ENCODE measurements around the gene TBC1D26. TPM values are rescaled to one million over a fixed set of nuclear protein-coding genes. Genes with fewer than 3 reads are reported as not detected.
"Not testable (repeated sequence)": the region's sequence is repeated elsewhere in the genome, so short reads cannot be mapped to it uniquely, and the experiment has no call there.

Gene TBC1D26
- under 1 TPM; 0.57 to 0.69 TPM for total RNA-seq

DNA sequence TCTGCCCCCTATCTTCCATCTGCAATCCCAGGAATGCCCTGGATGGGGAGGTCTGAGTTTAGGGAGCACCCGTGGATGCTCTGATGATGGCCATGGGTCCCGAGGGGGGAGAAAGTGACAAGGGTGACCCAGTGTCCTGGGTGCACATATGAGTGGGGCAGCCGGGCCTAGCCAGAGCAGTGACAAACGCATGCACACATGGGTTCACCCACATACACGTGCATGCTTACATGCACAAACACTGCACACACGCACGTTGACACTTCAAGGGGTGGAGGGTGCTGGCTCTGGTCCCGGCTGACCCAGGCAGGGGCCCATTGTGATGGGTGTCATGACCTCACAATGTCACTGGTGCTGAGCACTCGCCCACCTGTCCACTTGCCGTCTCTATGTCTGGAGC lies at the start of gene TBC1D26:
TSS of gene TBC1D26 (plus strand) at position 384 of the 400 bp plus-strand sequence. CDS start 3,066 bp downstream, outside the sequence.
- H3K4me3 Mint-ChIP-seq; CTCF ChIA-PET; H3K27ac Mint-ChIP-seq; H3K27me3 Mint-ChIP-seq (ENCODE audit: low read depth); H3K36me3 Mint-ChIP-seq (ENCODE audit: low read depth); H3K9me3 Mint-ChIP-seq; DNase-seq; intact Hi-C loops (cut with micrococcal nuclease); H3K4me1 Mint-ChIP-seq (ENCODE audit: low read depth): not testable (repeated sequence)

DNA sequence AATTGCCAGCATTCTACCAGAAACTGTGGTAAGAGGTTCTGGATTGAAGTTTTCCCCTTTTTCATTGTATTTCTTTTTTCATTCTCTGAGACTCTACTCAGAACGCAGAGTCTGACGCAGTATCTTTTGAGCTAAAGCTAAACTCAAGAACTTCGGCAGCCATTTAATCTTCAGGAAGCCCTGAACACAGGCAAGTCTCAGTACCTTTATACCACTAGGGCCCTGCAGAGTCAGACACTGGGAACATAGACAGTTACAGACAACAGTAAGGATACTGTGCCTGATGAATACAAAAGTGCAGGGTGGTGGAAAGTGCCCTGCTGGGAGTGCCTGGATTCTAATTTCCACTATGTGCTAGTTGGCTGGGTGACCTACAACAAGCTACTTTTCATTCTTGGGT lies 48.9 kb upstream of the TBC1D26 start:
- H3K27me3 Mint-ChIP-seq (ENCODE audit: low read depth); intact Hi-C loops (cut with micrococcal nuclease); DNase-seq; H3K27ac Mint-ChIP-seq; H3K9me3 Mint-ChIP-seq; CTCF ChIA-PET: not testable (repeated sequence)
- Mint-ChIP-seq H3K36me3 (ENCODE audit: low read depth) (peaks cover 14% of the 10 kb centered on the region), H3K4me3 (peak overlapping the region; percentile 95), H3K4me1 (ENCODE audit: low read depth) (peaks cover 20% of the 10 kb centered on the region)

DNA sequence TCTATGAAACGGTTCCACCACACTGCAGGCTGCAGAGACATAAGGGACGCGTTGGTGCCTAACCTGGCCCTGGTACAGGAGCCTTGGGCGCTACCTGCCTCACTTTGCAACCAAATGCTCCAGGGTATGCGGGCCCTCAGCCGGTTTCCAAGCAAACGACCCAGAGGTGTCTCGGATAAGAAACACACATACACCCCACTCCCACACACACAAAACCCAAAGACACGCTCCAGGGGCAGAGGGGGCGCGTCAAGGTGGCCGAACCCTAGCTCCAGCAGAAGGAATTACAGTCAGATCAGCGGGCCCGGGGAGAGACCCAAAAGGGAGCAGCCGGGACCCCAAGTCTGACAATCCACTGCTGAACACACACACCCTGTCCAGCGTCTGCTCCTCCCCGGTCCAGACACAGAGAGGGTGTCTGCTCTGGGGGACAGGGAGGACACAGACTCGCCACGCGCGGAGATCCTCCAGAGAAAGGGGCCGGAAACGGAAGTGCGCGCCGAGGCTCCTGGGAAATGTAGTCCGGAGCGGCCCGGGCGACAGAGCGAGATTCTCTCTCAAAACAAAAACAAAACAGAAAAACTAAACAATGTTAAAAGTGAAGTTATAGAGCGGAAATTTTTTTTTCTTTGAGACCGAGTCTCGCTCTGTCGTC lies 48.1 kb upstream of the TBC1D26 start, which contains the start of gene TRIM16:
TSS of gene TRIM16 (minus strand) at position 488 of the 655 bp plus-strand sequence. CDS start 32,702 bp downstream, outside the sequence.
- H3K4me3 Mint-ChIP-seq, result peak within 1 kb of the TSS; percentile 95
- intact Hi-C loops (cut with micrococcal nuclease), result loop anchor here (1.0 kb wide), 1 partner anchor 15 kb away; the partner anchor contains the start of gene ZNF286A
- H3K9me3 Mint-ChIP-seq; H3K27me3 Mint-ChIP-seq (ENCODE audit: low read depth); CTCF ChIA-PET: not testable (repeated sequence)
- H3K4me1 Mint-ChIP-seq (ENCODE audit: low read depth), result peaks cover 20% of the 10 kb centered on the region
- H3K36me3 Mint-ChIP-seq (ENCODE audit: low read depth), result peaks cover 14% of the 10 kb centered on the region
- peak within 1 kb of the TSS; percentile 79 for H3K27ac Mint-ChIP-seq
- peak; percentile 83 for DNase-seq

DNA sequence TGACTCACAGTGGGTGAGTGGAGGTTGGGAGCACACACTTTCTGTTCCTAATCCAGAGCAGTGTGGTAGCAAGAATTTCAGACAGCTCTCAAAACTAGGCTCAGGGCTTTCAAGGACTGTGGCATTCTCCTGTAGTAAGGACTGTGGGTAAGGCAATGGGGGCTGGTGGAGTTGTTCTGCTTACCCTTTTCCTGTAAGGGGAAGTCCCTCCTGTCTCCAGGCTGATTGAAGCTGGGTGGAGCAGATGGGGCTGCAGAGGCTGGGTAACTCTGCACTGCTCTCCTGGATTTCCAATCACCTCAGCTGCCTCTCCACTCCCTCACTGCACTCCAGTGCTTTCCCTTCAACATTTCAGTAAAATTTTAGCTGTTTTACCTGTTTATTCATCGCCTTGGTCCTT lies 44.6 kb upstream of the TBC1D26 start:
- peaks cover 15% of the 10 kb centered on the region for H3K4me1 Mint-ChIP-seq (ENCODE audit: low read depth)
- H3K27me3 Mint-ChIP-seq (ENCODE audit: low read depth); H3K4me3 Mint-ChIP-seq; H3K36me3 Mint-ChIP-seq (ENCODE audit: low read depth); intact Hi-C loops (cut with micrococcal nuclease); DNase-seq; CTCF ChIA-PET; H3K9me3 Mint-ChIP-seq; H3K27ac Mint-ChIP-seq: not testable (repeated sequence)

DNA sequence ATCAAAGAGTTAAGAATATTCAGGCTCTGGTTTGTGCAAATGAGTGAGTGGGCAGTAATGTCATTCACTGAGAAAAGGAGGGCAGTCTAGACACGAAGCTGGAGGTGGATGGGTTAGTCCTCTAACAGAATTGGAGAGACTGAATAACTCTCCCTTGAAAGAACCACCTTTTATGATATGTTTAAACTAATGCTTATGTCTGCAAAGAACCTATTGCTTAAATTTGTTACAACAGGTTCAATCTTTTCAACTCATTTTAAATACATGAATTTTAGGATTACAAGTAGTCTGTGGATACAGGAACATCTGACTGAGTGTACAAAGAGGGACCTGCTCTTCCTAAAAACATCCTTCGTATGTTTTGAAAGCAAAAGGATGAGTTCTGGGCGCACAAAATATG lies 33.1 kb upstream of the TBC1D26 start:
- CTCF ChIA-PET; H3K27me3 Mint-ChIP-seq (ENCODE audit: low read depth); H3K9me3 Mint-ChIP-seq; DNase-seq: not testable (repeated sequence)
- peaks cover 14% of the 10 kb centered on the region for H3K36me3 Mint-ChIP-seq (ENCODE audit: low read depth)
- H3K27ac Mint-ChIP-seq, result peak overlapping the region; percentile 87
- H3K4me3 Mint-ChIP-seq, result peak overlapping the region; percentile 89
- peaks cover 13% of the 10 kb centered on the region for H3K4me1 Mint-ChIP-seq (ENCODE audit: low read depth)
- intact Hi-C loops (cut with micrococcal nuclease), result loop anchor here (1.0 to 5.0 kb wide), 2 partner anchors 15 to 298 kb away; partner anchors contain the start of genes TRIM16, TTC19 and ZSWIM7

DNA sequence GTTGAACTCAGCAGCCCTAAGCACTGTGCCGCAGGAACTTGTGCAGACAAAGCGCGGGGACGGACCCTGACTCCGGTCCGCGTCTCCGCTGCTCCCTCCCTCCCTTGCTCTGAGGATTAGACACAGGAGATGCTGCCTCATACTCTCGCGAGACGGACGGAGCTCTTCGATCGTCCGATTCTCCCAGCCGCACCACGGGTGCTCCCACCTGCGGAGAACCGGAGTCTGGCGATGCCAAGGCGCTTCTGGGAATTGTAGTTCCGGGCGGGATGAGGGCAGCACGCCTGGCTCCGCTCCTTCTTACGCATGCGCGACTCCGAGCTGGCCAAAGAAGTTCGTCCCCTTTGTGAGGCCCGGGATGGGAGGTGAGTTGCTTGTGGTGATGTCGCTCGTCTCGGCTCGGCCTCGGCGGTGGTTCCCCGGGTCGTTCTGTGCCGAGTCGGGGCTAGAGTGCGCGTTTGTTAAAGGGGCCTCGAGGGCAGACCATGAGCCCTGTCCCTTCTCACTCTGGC lies 32.6 kb upstream of the TBC1D26 start, which contains the start of gene ZNF286A:
TSS of gene ZNF286A (plus strand) at position 340 of the 512 bp plus-strand sequence. CDS start 578 bp downstream, outside the sequence.
- Mint-ChIP-seq H3K27ac (peak within 1 kb of the TSS; percentile 87), H3K36me3 (ENCODE audit: low read depth) (peaks cover 16% of the 10 kb centered on the region), H3K4me3 (peak within 1 kb of the TSS; percentile 89), H3K4me1 (ENCODE audit: low read depth) (peaks cover 13% of the 10 kb centered on the region)
- H3K27me3 Mint-ChIP-seq (ENCODE audit: low read depth); H3K9me3 Mint-ChIP-seq; CTCF ChIA-PET: not testable (repeated sequence)
- DNase-seq, result peak; percentile 99
- intact Hi-C loops (cut with micrococcal nuclease), result loop anchor here (1.0 to 5.0 kb wide), 2 partner anchors 15 to 298 kb away; partner anchors contain the start of genes TRIM16, TTC19 and ZSWIM7

DNA sequence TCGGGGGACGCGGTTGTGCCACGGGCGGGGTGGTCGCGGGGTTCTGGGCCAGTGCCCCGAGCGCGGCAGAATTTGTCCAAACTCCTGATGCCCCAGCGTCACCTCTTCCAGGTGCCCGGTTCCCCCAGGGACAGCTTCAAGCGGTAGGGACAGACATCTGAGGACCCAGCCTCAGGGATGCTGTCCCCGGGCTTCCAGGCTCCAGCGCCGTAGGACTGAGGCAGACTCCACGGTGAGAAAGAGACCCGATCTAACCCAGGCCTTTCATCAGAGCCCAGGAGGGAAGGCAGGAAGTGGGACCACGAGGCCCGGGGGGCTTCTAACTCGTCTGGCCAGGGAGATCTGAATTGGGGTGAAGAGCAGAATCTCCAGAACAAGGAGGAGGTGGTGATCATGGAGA lies 32.1 kb upstream of the TBC1D26 start:
- Mint-ChIP-seq H3K4me3 (peak overlapping the region; percentile 89), H3K27ac (peak overlapping the region; percentile 87), H3K36me3 (ENCODE audit: low read depth) (peaks cover 19% of the 10 kb centered on the region), H3K4me1 (ENCODE audit: low read depth) (peaks cover 13% of the 10 kb centered on the region)
- CTCF ChIA-PET; H3K9me3 Mint-ChIP-seq; H3K27me3 Mint-ChIP-seq (ENCODE audit: low read depth); DNase-seq: not testable (repeated sequence)
- intact Hi-C loops (cut with micrococcal nuclease), result loop anchor here (1.0 to 5.0 kb wide), 2 partner anchors 16 to 297 kb away; partner anchors contain the start of genes TRIM16, TTC19 and ZSWIM7

DNA sequence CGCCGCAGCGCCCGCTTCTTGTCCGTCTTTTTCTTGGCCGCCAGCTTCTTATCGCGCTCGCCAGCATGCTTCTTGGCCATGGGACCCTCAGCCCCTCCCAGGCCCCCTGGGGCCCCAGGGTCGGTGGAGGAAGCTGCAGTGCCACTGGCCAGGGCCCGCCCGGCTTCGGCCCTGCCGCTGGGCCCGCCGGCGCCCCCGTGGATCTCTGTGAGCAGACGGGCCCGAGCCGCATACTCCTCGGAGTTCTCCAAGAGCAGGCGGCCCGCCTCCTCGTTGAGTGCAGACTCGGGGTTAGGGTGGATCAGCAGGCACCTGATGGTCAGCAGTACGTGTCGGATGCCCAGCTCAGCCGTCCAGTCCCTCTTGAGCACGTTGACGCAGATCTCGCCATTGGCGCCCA lies 27.8 kb upstream of the TBC1D26 start:
- CTCF ChIA-PET; H3K27ac Mint-ChIP-seq; intact Hi-C loops (cut with micrococcal nuclease); DNase-seq; H3K27me3 Mint-ChIP-seq (ENCODE audit: low read depth); H3K4me1 Mint-ChIP-seq (ENCODE audit: low read depth); H3K4me3 Mint-ChIP-seq: not testable (repeated sequence)
- Mint-ChIP-seq H3K9me3 (peaks cover 16% of the 10 kb centered on the region), H3K36me3 (ENCODE audit: low read depth) (peaks cover 51% of the 10 kb centered on the region)

DNA sequence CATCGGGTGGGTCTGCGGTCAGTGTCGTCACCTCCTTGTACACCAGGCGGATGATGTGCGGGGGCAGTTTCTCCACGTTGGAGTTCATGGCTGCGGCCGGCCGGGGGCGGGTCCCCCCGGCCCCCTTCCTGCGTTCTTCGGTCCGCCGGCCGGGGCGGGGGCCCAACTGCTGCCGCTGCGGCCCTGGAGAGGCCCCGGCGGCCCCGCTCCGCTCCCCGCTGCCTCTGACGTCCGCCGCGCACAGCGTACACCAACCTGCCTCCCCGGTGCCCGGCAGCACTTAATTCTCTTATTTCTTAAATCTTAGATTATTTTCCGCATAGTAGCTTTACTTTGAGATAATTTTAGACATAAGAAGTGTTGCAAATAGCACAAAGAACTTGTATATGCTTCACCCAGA lies 27.3 kb upstream of the TBC1D26 start:
- H3K27me3 Mint-ChIP-seq (ENCODE audit: low read depth); H3K4me1 Mint-ChIP-seq (ENCODE audit: low read depth); DNase-seq; H3K4me3 Mint-ChIP-seq; CTCF ChIA-PET; H3K27ac Mint-ChIP-seq; intact Hi-C loops (cut with micrococcal nuclease): not testable (repeated sequence)
- peaks cover 17% of the 10 kb centered on the region for H3K9me3 Mint-ChIP-seq
- peaks cover 56% of the 10 kb centered on the region for H3K36me3 Mint-ChIP-seq (ENCODE audit: low read depth)

DNA sequence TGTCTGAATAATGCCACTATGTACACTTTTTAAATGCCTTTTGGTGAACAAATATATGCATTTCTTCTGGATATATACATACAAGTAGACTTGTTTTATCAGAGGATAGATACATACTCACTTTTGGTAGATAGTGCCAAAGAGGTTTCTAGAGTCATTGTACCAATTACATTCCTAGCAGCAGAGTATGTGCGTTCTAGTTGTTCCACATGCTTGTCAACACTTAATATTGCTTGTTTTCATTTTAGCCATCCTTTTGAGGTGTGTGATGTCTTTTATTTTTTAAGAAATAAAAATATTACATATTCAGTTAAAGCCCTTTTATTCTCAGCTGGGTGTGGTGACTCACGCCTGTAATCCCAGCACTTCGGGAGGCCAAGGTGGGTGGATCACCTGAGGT lies 23.2 kb upstream of the TBC1D26 start:
- CTCF ChIA-PET; DNase-seq; H3K4me3 Mint-ChIP-seq; H3K4me1 Mint-ChIP-seq (ENCODE audit: low read depth); intact Hi-C loops (cut with micrococcal nuclease); H3K27ac Mint-ChIP-seq; H3K27me3 Mint-ChIP-seq (ENCODE audit: low read depth): not testable (repeated sequence)
- Mint-ChIP-seq H3K9me3 (peaks cover 23% of the 10 kb centered on the region), H3K36me3 (ENCODE audit: low read depth) (peaks cover 67% of the 10 kb centered on the region)

DNA sequence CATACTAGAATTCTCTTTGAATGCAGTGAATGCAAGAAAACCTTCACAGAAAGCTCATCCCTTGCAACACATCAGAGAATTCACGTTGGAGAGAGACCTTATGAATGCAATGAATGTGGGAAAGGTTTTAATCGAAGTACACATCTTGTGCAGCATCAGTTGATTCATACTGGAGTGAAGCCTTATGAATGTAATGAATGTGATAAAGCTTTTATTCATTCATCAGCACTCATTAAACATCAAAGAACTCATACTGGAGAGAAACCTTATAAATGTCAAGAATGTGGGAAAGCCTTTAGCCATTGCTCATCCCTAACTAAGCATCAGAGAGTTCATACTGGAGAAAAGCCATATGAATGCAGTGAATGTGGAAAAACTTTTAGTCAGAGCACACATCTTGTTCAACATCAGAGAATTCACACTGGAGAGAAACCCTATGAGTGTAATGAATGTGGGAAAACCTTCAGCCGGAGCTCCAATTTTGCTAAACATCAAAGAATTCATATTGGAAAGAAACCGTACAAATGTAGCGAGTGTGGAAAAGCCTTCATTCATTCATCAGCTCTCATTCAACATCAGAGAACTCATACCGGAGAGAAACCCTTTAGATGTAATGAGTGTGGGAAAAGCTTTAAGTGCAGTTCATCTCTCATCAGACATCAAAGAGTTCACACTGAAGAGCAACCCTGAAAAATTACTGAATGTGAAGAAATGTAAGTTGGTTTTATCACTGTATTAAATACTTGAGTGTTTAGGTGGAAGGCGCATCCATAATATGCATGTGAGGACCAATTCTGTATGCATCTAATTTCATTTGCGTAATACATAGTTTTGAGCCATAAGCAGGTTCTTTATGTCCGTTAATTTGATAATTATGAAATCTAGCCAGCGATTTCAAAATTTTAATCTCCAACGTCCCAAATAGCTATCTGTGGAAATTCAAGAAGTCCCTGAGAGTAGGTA lies 15.2 kb upstream of the TBC1D26 start:
- H3K27ac Mint-ChIP-seq; DNase-seq; H3K4me3 Mint-ChIP-seq; H3K27me3 Mint-ChIP-seq (ENCODE audit: low read depth); intact Hi-C loops (cut with micrococcal nuclease); H3K4me1 Mint-ChIP-seq (ENCODE audit: low read depth); CTCF ChIA-PET: not testable (repeated sequence)
- peaks cover 37% of the 10 kb centered on the region for H3K9me3 Mint-ChIP-seq
- H3K36me3 Mint-ChIP-seq (ENCODE audit: low read depth), result peaks cover 49% of the 10 kb centered on the region

DNA sequence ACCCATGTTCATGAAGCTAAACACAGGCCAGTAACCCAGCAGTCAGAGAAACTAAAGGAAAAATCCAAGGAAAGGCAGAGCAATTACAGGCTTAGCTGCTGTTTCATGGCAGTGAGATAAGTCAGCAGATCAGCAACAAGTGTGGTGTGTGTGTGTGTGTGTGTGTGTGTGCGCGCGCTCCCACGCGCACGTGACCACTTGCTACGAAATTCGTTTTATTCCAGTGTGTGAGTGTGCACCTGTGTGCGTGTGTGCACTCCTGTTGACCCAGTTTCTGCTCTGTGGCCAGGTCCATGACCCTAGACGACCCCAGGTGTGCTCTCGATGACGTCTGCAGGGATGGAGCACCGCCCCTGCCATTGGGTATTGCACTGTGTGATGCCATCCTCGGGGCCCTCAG lies 1.5 kb upstream of the TBC1D26 start:
- H3K27ac Mint-ChIP-seq; intact Hi-C loops (cut with micrococcal nuclease); DNase-seq; H3K4me1 Mint-ChIP-seq (ENCODE audit: low read depth); H3K27me3 Mint-ChIP-seq (ENCODE audit: low read depth); H3K36me3 Mint-ChIP-seq (ENCODE audit: low read depth); H3K4me3 Mint-ChIP-seq; CTCF ChIA-PET; H3K9me3 Mint-ChIP-seq: not testable (repeated sequence)
